Stimulated activated CD4-positive, alpha-beta T cell treated with anti-CD3 and anti-CD28 coated beads, TNF-alpha, amount 100 ng/mL, for 4 hours (primary cell): Measurements from ENCODE around the gene CCDC178.
"Not testable (repeated sequence)": the region's sequence is repeated elsewhere in the genome, so short reads cannot be mapped to it uniquely, and the experiment has no call there.

Source experiments
- DNase-seq, 3 experiments: peaks; one replicate each; pipeline ENCODE4 v3.0.0-alpha.2; 2020; ENCODE audit warnings: low read depth in 3 of 3

The CCDC178 gene

DNA sequence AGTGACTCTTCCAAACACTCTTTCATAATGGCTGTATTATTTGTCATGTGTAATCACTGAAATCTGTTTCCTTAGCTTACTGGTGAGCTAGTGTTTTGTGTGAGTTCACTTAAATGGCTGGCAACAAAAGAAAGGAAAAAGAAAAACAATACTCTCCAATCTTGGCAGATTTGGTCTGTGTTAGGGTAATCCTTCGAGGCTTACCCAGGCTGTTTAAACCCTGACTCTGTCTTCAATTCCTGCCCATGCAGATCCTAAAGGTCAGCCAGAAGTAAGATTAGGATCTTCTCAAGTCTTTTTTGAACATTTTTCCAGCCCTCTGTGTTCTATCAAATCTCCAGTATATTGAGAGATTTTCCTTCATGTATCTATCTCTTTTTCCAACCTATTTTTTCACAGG lies 85.3 kb downstream of the CCDC178 start:
- DNase-seq: no peak

DNA sequence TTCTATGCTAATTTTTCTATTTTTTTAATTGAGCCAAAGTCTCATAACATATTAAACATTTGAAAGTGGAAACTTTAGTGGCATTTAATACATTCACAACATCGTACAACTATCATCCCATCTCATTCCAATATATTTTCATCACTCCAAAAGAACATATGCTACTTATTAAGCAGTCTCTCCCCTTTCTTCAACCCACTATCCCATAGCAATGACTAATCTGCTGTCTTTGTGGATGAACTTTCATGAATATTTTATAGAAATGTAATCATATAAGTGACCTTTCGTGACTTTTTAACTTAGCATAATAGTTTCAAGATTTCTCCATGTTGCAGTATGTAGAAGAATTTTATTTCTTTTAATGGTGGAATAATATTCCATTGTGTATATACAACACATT lies 90.3 kb downstream of the CCDC178 start:
- no peak for DNase-seq

DNA sequence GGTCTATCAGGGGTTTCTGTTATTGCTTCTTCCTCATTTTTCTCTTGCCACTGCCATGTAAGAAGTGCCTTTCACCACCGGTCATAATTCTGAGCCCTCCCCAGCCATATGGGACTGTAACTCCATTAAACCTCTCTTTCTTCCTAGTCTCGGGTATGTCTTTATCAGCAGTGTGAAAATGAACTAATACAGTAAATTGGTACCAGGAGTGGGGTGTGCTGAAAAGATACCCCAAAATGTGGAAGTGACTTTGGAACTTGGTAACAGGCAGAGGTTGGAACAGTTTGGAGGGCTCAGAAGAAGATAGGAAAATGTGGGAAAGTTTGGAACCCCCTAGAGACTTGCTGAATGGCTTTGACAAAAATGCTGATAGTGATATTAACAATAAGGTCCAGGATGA lies 100.8 kb downstream of the CCDC178 start:
- DNase-seq: not testable (repeated sequence)

DNA sequence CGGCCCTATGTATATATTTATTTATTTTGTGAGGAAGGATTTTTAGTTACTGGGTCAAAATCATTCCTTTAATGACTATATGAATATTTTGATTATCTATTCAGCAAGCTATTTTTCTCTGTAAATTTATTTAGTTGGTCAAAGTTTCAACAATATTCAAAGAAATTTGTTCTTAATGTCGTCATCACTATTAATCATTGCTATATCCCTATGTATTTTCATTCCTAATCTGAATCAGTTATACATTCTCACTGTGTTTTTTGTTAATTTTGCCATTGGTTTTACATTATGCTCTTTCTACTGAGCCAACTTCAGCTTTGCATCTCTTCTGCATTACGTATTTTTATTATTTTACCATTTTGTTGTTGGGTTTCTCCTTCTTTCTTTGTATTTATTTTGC lies 105.7 kb downstream of the CCDC178 start:
- DNase-seq: no peak

DNA sequence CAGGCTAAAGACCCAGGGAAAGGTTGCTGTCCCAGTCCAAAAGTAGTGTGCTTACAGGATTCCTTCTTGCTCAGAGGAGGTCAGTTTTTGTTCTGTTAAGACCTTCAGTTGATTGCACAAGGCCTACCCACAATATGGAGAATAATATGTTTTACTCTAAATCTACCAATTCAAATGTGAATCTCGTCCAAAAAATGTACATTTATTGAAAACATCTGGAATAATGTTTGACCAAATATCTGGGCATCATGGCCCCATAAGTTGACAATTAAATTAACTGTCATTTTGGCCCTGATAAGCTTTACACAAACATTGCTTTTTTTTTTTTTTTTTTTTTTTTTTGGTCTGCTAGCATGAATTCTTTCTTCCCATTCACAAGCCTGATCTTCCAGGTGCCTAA lies 109.8 kb downstream of the CCDC178 start:
- no peak for DNase-seq

DNA sequence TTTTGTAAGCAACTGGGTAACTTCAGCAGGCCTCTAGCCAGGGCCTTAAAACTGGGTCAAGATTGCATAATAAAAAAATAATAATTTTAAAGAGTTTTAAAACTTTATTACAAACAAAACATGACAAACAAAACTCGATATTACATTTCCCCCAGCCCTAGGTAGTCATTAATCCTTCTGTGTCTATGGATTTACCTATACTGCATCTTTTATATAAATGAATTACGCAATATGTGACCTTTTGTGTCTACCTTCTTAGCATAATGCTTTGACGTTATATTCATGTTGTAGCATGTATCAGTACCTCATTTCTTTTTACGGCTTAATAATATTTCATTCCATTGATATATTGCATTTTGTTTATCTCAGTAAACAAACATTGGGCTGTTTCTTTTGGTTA lies 113.5 kb downstream of the CCDC178 start:
- DNase-seq: no peak

DNA sequence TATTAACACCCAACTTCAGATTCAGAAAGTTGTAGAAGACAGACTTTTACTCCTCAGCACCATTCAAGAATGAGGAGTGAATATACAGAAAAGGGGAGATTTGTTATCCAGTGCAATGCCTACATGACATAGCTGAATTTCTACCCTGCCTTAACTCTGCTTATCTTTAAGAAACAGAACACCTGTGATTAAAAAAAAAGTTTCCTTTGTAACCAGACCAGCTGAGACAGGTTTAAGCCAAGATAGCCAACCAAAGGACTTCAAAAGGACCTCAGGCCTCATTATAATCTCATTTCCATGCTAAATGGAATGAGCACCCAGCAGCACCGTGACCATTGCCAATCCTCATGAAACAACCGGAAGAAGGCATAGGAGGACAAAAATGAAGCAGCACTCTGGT lies 122.9 kb downstream of the CCDC178 start:
- DNase-seq: no peak

DNA sequence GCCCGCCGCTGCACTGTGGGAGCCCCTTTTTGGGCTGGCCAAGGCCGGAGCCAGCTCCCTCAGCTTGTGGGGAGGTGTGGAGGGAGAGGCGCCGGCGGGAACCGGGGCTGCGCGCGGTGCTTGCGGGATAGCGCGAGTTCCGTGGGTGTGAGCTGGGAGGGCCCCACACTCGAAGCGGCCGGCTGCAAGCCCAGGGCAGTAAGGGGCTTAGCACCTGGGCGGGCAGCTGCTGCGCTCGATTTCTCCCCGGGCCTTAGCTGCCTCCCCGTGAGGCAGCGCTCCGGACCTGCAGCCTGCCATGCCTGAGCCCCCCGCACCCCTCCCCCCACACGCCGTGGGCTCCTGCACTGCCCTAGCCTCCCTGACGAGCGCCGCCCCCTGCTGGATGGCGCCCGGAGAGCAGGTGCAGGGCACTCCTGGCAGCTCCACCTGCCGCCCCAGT lies 124.4 kb downstream of the CCDC178 start:
- DNase-seq: no peak

DNA sequence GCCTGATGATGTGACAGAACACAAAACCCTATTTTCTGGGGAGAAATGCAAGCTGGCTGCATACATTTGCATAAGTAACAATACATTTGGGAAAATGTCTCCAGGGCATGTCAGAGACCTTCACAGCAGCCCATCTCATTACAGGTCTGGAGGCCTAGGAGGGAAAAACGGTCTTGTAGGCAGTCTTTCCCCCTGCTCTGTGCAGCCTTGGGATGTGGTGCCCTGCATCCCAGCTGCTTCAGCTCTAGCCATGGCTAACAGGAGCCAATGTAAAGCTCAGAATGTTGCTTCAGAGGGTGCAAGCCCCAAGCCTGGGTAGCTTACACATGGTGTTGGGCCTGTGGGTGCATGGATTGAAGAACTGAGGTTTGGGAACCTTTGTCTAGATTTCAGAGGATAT lies 133.0 kb downstream of the CCDC178 start:
- DNase-seq: no peak

DNA sequence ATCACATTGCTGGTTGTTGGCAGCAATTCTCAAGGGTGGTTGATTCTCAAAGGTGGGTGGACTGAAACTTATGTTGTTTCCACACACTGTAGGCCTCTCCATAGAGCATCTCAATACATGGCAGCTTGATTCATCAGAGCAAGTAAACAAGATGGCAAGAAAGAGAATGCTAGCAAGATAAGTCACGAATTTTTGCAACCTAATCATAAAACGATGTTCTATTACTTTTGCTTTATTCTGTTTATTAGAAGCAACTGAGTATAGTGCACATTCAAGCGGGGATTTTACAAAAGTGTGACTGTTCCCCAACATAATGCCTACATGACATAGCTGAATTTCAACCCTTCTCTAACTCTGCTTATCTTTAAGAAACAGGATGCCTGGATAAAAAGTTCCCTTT lies 136.2 kb downstream of the CCDC178 start:
- no peak for DNase-seq

DNA sequence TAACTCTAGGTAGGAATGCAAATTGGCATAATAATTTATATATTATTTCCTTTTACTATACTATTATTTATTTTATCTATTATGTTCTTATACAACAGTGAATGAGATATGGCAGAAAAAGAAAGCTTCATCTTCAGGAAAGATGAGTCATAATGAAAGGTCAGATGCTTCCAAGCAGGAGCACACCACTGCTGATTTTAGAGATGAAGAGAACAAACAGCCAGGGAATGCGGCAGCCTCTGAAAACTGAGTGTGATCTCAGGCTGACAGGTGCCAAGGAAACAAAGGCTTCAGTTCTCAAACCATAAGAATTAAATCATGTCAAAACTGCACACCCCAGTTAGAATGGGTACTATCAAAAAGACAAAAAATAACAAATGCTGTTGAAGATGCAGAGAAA lies 149.0 kb downstream of the CCDC178 start:
- DNase-seq: no peak

DNA sequence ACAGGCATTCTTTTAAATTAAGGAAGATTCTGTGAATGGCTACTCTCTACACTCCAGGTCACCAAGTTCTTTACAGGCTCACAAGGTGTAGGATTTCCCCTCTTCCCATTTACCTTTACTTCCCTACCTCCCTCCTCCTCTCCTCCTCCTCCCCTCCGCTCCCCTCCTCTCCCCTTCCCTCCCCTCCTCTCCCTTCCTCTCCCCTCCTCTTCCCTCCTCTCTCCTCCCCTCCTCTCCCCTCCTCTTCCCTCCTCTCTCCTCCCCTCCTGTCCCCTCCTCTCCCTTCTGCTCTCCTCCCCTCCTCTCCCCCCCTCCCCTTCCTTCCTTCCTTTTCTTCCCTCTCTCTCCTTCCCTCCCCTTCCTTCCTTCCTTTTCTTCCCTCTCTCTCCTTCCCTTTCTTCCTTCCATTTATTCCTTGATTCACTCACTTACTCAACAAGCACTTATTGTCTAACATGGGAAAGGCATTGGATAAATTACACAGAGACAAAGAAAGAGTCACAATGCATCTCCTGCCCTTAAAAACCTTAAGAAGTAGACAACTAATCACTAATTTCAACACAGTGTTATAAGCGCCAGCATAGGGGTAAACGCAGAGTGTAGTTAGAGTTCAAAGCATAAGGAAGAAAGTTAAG lies 152.3 kb downstream of the CCDC178 start:
- DNase-seq: no peak

DNA sequence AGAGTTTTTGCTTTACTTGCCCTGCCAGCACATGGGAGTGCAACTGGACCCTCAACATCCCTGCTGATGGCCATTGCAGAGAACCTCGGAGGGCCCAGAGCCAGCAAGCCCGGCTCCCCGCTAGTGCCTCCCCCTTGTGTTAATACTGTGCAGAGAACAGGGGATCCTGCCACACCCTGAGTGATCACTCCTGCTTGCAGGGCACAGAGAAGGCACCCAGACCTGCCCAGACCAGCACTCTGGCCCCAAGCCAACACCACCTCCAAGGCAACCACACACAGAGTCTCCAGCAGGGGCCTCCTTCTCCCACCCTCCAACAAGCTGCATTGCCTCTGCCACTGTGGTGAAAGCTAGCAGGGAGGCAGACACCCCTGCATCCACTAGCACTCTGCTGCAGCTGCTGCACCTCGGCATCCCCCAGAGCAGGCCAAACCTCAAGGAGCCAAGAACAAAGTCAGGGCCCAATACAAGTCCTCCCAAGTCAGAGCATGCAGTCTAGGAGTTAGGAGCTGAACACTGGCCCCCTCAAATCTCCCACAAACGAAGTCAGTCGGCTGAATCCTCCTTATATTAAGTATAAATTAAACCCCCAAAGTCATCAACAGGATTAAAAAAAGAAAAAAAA lies 157.7 kb downstream of the CCDC178 start:
- no peak for DNase-seq

DNA sequence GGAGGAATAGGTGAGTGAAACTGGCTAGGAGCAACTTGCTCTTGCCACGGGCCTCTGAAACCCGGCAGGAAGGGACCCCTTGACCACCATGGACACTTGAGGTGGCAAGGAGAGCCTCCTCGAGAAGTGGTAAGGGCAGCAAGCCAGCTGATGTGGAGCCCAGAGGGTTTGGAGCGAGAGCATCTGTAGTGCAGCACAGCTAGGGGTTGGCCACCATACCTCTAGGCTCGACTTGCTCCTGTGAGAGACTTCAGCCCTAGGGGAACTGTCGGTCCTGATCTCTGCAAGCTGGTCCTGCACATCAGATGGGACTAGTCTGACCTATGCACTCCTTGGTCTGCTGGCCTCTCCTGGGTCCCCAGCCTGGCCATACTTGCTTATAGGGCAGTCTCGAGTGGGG lies 158.4 kb downstream of the CCDC178 start:
- DNase-seq: no peak

DNA sequence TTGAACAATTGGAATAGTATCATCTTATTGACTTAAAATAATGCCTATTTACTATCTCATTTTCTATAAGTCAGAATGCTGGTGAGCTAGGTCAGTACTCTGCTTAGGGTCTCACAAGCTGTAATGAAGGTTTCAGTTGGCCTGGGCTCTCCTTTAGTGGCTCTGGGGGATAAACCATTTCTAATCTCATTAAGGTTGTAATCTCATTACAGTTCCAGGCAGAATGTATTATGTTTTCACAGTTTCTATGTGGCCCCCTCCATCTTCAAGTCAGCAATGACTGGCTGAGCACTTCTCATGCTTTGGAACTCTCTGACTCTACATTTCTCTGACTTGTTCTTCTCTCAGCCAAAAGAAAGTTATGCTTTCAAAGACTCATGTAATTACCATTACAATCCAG lies 163.1 kb downstream of the CCDC178 start:
- DNase-seq: no peak

DNA sequence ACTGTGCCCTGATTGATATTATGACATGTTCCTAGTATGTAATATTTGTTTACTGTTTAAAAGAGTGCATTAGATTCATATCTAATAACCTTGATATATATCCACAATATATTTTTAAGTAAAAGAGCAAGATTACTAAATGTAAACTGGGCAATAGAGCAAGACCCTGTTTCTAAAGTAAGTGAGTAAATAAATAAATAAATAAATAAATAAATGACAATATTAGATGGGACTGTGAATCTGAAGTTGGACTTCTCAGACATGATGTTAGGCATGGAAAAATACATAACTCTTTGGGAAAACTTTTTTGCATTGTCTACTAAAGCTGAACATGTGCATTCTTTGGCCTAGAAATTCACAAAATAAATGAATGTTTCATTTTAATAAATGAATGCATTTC lies 164.7 kb downstream of the CCDC178 start:
- no peak for DNase-seq

DNA sequence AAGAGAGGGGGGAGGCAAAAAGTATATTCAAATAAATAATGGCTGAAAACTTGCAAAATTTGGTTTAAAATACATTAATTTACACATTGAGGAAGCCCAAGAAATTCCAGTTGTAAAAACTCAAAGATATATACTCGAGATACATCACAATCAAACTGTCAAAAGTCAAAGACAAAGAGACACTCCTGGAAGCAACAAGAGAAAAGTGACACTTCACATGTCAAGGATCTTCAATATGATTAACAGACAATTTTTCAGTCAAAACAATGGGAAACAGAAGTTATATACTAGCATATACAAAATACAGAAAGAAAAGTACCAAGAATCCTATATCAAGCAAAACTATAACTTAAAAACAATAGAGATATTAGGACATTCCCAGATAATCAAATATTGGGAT lies 170.2 kb downstream of the CCDC178 start:
- no peak for DNase-seq

DNA sequence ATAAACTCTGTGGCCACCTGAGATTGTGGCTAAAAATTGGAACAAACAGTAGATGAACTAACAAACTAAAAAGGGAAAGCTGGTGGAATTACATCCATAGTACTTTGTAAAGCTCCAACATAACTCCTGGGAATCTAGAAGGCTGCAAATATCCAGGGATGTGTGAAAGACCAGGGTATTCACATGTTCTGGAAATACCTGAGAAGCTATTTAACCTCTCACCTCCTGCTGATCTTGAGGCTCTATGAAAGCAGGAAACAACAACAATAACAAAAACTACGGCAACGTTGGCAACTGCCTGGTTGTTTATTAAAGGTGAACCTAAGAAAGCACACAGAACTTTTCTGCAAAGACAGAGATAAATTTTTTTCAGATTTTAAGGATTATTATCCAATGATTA lies 171.3 kb downstream of the CCDC178 start:
- no peak for DNase-seq

DNA sequence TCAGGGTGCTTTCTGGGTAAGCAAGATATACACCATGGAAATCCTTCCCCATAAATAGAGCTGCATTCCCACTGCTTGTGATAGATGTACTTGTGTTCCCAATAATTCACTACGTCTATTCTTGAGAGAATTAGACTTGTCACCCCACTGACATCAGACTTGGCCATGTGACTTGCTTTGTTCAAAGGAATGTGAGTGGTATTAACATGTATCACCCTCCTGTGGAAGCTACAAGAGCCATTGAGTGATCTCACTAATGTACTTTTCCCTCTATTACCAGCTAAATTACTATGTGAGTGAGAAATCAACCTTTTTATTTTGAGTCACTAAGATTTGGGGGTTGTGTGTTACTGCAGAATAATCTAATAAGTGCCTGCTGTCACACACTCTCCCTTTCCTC lies 176.0 kb downstream of the CCDC178 start:
- no peak for DNase-seq

DNA sequence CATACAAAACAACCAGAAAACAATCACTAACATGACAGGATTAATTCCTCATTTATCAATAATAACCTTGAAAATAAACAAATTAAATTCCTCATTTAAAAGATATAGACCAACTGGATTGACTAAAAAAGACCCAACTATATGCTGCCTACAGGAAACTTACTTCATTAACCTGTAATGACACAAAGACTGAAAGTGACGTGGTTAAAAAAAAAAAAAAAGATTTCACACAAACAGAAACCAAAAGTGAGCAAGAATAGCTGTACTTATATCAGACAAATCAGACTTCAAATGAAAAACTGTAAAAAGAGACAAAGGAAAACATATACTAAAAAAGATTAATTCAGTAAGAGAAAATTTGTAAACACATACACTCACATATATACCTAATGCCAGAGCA lies 201.2 kb downstream of the CCDC178 start:
- no peak for DNase-seq

DNA sequence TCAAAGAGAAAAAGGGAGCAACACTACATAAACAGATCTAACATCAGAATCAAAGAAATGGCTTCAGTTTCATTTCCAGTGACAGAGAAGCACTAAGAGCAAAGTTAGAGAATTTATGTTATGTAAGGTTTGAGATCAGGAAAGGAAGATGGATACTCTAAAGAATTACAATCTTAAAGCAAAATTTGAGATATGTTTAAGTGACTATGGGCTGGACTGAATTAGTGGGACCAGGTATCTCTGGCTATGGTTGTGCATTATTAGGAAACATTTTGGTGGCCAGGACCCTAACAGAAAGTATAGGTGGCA lies 208.2 kb downstream of the CCDC178 start:
- no peak for DNase-seq

DNA sequence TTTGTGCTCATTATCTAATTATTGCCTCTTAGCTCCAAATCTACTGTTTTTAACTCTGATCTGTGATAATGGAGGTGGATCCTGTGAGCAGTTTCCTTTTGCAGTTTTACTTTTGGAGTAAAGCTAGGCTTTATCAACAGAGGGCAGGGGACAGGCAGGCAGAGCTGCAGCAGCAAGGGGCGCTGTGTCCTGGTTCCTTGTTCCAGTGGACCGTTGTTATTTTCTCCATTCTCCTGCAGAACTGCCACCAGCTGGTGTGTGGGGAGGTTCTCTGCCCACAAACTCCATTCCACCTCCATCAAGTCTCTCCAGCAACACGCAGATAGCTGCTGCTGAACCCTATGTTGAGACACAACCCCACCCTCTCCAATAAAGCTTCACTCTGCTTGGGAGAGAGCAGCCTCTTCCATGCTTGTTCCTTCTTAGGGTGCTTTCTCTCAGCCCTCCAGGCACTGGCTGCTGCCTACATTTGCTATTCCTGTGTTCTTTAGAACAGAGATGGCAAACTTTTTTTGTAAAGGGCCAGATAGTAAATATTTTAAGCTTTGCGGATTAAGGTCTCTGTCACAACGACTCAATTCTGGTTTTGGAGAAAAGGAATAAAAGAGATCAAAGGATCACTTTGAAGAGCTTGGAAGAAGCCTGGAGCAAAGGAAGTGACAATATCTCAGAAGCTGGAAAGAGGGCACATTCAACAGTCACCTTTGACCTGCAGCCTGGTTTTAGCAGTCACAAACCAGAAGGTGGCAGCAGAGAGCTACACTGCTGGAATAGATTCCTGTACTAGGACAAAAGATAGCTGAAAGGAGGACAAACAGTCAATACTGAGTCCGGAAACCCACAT lies 208.8 kb downstream of the CCDC178 start:
- peak in 1 of 3 experiments; percentile 8 for DNase-seq

DNA sequence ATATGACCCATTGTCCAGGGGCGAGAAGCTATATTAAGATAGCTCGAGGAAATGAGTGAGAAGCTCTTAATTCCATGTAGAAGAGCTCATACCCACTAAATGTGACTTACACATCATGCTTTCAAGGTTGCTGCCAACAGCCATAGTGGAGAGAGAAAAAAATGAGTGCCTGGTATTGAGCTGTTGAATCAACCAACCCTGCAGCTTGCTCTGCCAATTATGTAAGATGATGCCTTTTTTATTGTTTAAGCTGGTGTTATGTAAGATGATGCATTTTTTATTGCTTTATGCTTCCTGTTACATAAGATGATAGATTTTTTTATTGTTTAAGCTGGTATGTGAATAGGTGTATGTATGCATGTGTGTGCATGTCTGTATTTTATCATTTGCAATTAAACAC lies 228.2 kb downstream of the CCDC178 start:
- DNase-seq: no peak
